Right cardiac atrium (tissue), 5 donors: ENCODE measurements around the gene OR7G3. TPM values are rescaled to one million over a fixed set of nuclear protein-coding genes. Genes with fewer than 3 reads are reported as not detected.
A peak's percentile ranks its signal among the peaks of the same experiment; 100 is the strongest.

Experiments
- ATAC-seq, 2 donors: fragments of 200-7000 bp; cut with Tn5 transposase; one replicate each; pipeline versions ENCODE4 v1.8.0 to v1.9.1; 2020; ENCODE audit warnings: moderate library complexity in 2 of 2, mild to moderate bottlenecking in 1 of 2
- DNase-seq, 3 donors: peaks; one replicate each; pipeline ENCODE4 v3.0.0-alpha.2; 2020
- H3K27ac ChIP-seq: one replicate; pipeline ENCODE4 v1.5.1; 2013; ENCODE audit warnings: mild to moderate bottlenecking, low read length, control low read depth, moderate library complexity
- H3K27me3 ChIP-seq: one replicate; pipeline ENCODE4 v1.6.1; 2013; ENCODE audit not compliant: control insufficient read depth, insufficient read depth
- H3K4me1 ChIP-seq: one replicate; pipeline ENCODE4 v1.6.1; 2013; ENCODE audit warnings: low read length; ENCODE audit not compliant: control insufficient read depth, insufficient read depth
- H3K4me3 ChIP-seq: one replicate; pipeline ENCODE4 v1.5.1; 2013; ENCODE audit warnings: low read length, control low read depth
- H3K9me3 ChIP-seq: one replicate; pipeline ENCODE4 v1.6.1; 2013; ENCODE audit warnings: low read length; ENCODE audit not compliant: control insufficient read depth
- WGBS: extraction: QIAGEN DNeasy Blood & Tissue Kit; methylation state at CpG from one replicate; pipeline ENCODE4 v1.1.7; 2013; 5-methylcytosine and 5-hydroxymethylcytosine counted together
- intact Hi-C, 4 donors: fragments of 100-400 bp; cut with DNase I; formaldehyde crosslinking; loops; one replicate each; pipeline versions ENCODE4 v1.11.0 to v1.14.0; 2022 to 2023
- long read RNA-seq, 4 donors: library from polyadenylated mRNA; unstranded; transcript quantifications; one replicate each; pipeline ENCODE4 v2.0.0, GENCODE V29; 2020 to 2021
- polyA plus RNA-seq: library from polyadenylated mRNA; stranded (reverse); fragments of 200-250 nt; gene quantifications from one replicate; pipeline ENCODE4 v1.2.3, GENCODE V29; 2013
- total RNA-seq, 4 donors: library from RNA; stranded (reverse); fragmentation: NEBNext Ultra II Directional; extraction: Animal tissue kit (Norgen Biotek cat#: 25700); gene quantifications; one replicate each; pipeline ENCODE4 v1.2.1, GENCODE V29; 2021
- donor health status: healthy with polysubstance abuse.
- donor health status: DM: no; HTN: yes; CAD: no.
- donor health status: DM: no; HTN: no; CAD: no.
- donor health status: DM: no; HTN: yes; CAD: no; lungs with severe emphysema.
- donor health status: DM: yes; HTN: yes; CAD: no.

OR7G3 gene
- total RNA-seq (not detected), polyA plus RNA-seq (not detected)
- long read RNA-seq, donor 1 = 0 reads
- long read RNA-seq, donor 2 = 0 reads
- long read RNA-seq, donor 3 = 0 reads
- long read RNA-seq, donor 4 = 0 reads

GRCh38 chr19:9126900-9127405, at the start of gene OR7G3:
Gene OR7G3 (minus strand): TSS chr19:9126950. CDS start chr19:9126950, 0 bp downstream.
- Histone ChIP-seq H3K9me3 (no peaks in the 10 kb centered on the region), H3K27me3 (no peaks in the 10 kb centered on the region), H3K4me1 (no peaks in the 10 kb centered on the region), H3K4me3 (no peak within 1 kb of the TSS), H3K27ac (no peak within 1 kb of the TSS)
- WGBS = 68% methylated on average over 1 of the region's 1 CpG
- ATAC-seq = no peak
- DNase-seq = no peak
- intact Hi-C loops = no loop called here

DNA sequence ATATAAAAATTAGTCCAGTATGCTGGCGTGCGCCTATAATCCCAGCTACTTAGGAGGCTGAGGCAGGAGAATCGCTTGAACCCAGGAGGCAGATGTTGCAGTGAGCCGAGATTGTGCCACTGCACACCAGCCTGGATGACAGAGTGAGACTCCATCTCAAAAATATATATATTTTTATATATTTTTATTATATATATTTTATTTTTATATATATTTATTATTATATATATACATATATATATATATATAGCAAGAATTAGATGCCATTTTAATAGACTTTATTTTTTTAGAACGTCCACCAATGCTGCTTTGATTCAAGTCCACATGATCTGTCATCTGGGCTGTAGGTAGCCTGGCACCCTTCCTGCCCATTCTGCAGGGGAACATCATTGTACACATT, 48.6 kb upstream of the OR7G3 start:
- WGBS = 93% methylated on average over 5 of the region's 5 CpGs
- ATAC-seq (no peak), DNase-seq (no peak)
- Histone ChIP-seq H3K27me3 (no peaks in the 10 kb centered on the region), H3K27ac (no peak overlapping the region), H3K4me1 (peaks cover 2% of the 10 kb centered on the region), H3K9me3 (no peaks in the 10 kb centered on the region), H3K4me3 (no peak overlapping the region)
- intact Hi-C loops = no loop called here

- intact Hi-C loops = no loop called here
- 74% methylated on average over 6 of the region's 6 CpGs for WGBS
- Histone ChIP-seq H3K27ac (no peak overlapping the region), H3K27me3 (no peaks in the 10 kb centered on the region), H3K4me1 (peaks cover 2% of the 10 kb centered on the region), H3K9me3 (no peaks in the 10 kb centered on the region), H3K4me3 (no peak overlapping the region)
- ATAC-seq (peak in 1 of 2 donors; percentile 29), DNase-seq (no peak)
Measured at GRCh38 chr19:9171393-9171991, 44.7 kb upstream of the OR7G3 start.

DNA sequence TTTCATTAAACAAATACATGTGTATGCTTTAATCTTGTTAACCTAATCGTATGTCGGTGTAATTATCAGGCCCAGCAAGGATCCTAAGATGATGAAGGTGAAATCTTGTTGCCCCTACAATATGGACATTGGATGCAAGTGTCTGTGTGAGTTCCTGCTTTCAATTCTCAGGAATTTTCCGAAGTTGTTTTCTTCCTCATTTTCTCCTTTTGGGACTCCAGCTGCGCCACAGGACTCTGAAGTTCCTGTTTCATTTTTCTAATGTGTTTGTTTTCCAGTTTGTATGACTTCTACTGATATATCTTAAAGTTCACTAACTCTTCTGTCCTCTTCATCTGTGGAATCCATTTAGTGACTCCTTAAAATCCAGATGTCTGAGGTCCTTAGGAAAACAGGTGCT, 40.1 kb upstream of the OR7G3 start:
- no peaks in the 10 kb centered on the region for H3K9me3 ChIP-seq
- 92% methylated on average over 4 of the region's 4 CpGs for WGBS
- intact Hi-C loops = no loop called here
- ATAC-seq = no peak
- no peak for DNase-seq
- no peak overlapping the region for H3K27ac ChIP-seq
- no peak overlapping the region for H3K4me3 ChIP-seq
- peaks cover 2% of the 10 kb centered on the region for H3K4me1 ChIP-seq
- no peaks in the 10 kb centered on the region for H3K27me3 ChIP-seq

GRCh38 chr19:9165261-9165660, 38.5 kb upstream of the OR7G3 start:
- H3K27ac ChIP-seq = no peak overlapping the region
- WGBS = 94% methylated on average over 3 of the region's 3 CpGs
- no peaks in the 10 kb centered on the region for H3K27me3 ChIP-seq
- DNase-seq = no peak
- no peaks in the 10 kb centered on the region for H3K9me3 ChIP-seq
- intact Hi-C loops = no loop called here
- no peak overlapping the region for H3K4me3 ChIP-seq
- ATAC-seq = no peak
- H3K4me1 ChIP-seq = no peaks in the 10 kb centered on the region

DNA sequence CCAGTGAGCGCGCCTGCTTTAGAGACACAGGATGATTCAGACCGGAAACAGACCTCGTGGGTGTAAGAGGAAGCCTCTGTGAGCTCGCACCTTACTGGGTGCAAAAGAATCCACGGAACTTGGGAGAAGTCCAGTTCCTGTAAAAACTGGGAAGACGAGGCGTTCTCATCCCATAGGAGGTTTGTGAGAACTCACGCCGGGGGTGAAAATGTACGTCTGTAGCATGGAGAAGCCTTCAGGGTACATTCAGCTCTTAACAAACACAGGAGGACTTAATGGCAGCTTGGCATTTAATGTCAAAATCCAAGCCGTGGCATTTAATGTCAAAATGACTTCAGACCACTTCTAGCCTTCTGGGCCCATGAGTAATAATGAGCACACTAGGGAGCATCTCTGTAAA, 34.7 kb upstream of the OR7G3 start:
- no peaks in the 10 kb centered on the region for H3K27me3 ChIP-seq
- intact Hi-C loops = no loop called here
- no peak overlapping the region for H3K27ac ChIP-seq
- DNase-seq (no peak), ATAC-seq (no peak)
- no peaks in the 10 kb centered on the region for H3K9me3 ChIP-seq
- H3K4me3 ChIP-seq = no peak overlapping the region
- 98% methylated on average over 12 of the region's 12 CpGs for WGBS
- no peaks in the 10 kb centered on the region for H3K4me1 ChIP-seq

DNA sequence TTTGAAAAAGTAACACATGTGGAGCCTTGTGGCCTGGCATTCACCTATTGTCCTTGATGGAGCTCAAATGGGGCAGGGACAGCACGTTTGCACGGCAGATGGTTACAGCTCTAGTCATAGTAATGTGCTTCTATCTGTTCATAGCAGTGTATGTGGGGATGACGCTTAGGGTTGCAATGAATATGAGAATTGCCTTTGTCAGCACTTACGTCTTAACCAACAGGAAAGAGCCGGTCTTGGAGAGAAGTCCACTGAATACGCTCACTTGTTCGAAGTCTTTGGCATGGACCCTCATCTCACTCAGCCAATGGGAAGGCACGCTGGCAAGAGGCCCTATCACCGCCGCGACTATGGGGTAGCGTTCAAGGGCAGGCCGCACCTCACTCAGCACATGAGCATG, 33.1 kb upstream of the OR7G3 start:
- Histone ChIP-seq H3K4me3 (no peak overlapping the region), H3K27ac (no peak overlapping the region), H3K4me1 (no peaks in the 10 kb centered on the region), H3K9me3 (no peaks in the 10 kb centered on the region), H3K27me3 (no peaks in the 10 kb centered on the region)
- intact Hi-C loops = no loop called here
- ATAC-seq = no peak
- no peak for DNase-seq
- WGBS = 98% methylated on average over 13 of the region's 13 CpGs

DNA sequence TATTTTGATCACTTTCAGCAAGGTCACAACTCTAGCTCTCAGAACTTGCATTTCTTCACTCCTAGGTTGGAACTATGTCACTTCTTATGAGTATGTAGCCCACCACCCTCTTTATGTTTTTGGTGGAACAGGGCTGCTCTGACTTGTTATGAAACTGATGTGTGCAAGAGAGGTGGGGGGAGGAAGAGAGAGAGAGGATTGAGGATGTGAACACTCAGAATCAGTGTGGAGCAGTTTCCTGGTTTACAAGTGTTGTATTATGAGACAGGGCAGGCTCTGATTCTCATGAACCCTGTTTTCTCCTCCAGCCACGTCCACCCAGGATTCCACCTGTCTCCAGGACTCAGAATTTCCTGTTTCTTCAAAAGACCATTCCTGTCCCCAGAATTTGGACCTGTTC, 29.6 kb upstream of the OR7G3 start:
- no peaks in the 10 kb centered on the region for H3K9me3 ChIP-seq
- H3K27ac ChIP-seq = no peak overlapping the region
- DNase-seq (no peak), ATAC-seq (no peak)
- H3K27me3 ChIP-seq = no peaks in the 10 kb centered on the region
- no peaks in the 10 kb centered on the region for H3K4me1 ChIP-seq
- H3K4me3 ChIP-seq = no peak overlapping the region
- intact Hi-C loops = no loop called here
- 84% methylated on average over 1 of the region's 1 CpG for WGBS

DNA sequence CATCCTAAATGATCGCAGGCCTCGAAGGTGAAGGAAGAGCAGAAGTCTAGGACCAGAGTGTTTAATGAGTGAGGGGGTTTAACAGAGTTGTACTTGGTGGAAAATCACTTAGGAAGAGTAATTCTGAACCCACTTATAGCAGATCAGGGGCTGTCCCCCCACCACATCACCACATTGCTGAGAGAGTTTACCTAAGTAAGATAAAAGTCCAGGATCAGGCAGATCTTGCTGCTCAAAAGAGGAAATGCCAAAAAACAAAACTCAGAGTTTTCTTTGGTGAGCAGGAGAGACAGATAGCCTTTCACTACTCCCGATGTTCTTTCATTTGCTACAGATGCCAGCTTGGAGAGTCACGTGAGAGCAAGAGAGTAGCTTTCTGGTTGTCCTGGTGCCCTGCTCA, 28.8 kb upstream of the OR7G3 start:
- ATAC-seq = no peak

DNA sequence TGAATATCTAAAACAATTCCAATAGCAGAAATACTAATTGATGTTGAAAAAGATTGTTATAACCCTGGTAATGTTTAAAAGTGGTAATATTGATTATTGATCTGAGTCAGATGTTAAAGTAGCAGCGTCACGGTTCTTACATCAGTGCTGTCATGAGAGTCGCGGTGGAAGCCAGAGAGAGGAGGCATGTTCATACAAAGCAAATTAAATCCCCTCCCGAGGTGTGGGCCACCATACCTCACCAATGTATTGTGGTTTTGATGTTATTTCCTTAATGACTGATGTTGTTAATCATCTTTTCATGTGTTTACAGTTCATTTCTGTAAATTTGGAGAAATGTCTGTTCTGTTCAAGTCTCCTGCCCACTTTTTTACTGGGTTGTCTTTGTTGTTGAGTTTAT, 24.6 kb upstream of the OR7G3 start:
- intact Hi-C loops = no loop called here
- Histone ChIP-seq H3K27ac (no peak overlapping the region), H3K4me3 (no peak overlapping the region), H3K4me1 (no peaks in the 10 kb centered on the region), H3K27me3 (no peaks in the 10 kb centered on the region), H3K9me3 (no peaks in the 10 kb centered on the region)
- 97% methylated on average over 5 of the region's 5 CpGs for WGBS
- no peak for ATAC-seq
- DNase-seq = no peak

More for the DNA sequence above, 28.8 kb upstream of the OR7G3 start:
- Histone ChIP-seq H3K27me3 (no peaks in the 10 kb centered on the region), H3K4me3 (no peak overlapping the region), H3K27ac (no peak overlapping the region), H3K9me3 (no peaks in the 10 kb centered on the region), H3K4me1 (no peaks in the 10 kb centered on the region)
- intact Hi-C loops = no loop called here
- WGBS = 98% methylated on average over 4 of the region's 4 CpGs
- DNase-seq = no peak

- DNase-seq (no peak), ATAC-seq (no peak)
- Histone ChIP-seq H3K27ac (no peak overlapping the region), H3K27me3 (no peaks in the 10 kb centered on the region), H3K9me3 (no peaks in the 10 kb centered on the region), H3K4me3 (no peak overlapping the region), H3K4me1 (no peaks in the 10 kb centered on the region)
- WGBS = 97% methylated on average over 5 of the region's 5 CpGs
- intact Hi-C loops = no loop called here
Measured at GRCh38 chr19:9150650-9151049, 23.9 kb upstream of the OR7G3 start.

GRCh38 chr19:9149997-9150396, 23.2 kb upstream of the OR7G3 start:
- no peak for DNase-seq
- H3K27ac ChIP-seq = no peak overlapping the region
- WGBS = 94% methylated on average over 4 of the region's 4 CpGs
- ATAC-seq = peak in 1 of 2 donors; percentile 38
- H3K4me1 ChIP-seq = no peaks in the 10 kb centered on the region
- H3K9me3 ChIP-seq = no peaks in the 10 kb centered on the region
- H3K4me3 ChIP-seq = no peak overlapping the region
- intact Hi-C loops = no loop called here
- no peaks in the 10 kb centered on the region for H3K27me3 ChIP-seq
